ENCODE results near the gene POLDIP2.

Gene POLDIP2

DNA sequence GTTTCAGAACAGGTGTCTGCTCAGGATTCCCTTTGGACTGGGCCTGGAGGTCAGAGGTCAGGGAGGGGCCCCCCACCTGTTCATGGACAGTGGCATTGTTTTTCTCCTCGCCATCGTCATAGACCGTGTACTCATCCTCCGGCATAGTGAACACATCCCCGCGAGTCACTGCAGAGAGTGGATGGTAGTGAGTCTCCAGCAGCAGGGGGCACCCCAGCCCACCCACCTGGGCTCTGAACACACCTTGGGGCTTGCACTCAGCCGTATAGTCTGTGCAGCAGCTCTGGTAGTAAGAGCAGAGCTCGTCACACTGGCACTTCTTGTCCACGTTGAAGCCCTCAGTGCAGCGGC lies 12.3 kb upstream of the POLDIP2 start:
- DNase-seq (ENCODE audit: low spot score), result no peak
- TF ChIP-seq, protein P1, sequence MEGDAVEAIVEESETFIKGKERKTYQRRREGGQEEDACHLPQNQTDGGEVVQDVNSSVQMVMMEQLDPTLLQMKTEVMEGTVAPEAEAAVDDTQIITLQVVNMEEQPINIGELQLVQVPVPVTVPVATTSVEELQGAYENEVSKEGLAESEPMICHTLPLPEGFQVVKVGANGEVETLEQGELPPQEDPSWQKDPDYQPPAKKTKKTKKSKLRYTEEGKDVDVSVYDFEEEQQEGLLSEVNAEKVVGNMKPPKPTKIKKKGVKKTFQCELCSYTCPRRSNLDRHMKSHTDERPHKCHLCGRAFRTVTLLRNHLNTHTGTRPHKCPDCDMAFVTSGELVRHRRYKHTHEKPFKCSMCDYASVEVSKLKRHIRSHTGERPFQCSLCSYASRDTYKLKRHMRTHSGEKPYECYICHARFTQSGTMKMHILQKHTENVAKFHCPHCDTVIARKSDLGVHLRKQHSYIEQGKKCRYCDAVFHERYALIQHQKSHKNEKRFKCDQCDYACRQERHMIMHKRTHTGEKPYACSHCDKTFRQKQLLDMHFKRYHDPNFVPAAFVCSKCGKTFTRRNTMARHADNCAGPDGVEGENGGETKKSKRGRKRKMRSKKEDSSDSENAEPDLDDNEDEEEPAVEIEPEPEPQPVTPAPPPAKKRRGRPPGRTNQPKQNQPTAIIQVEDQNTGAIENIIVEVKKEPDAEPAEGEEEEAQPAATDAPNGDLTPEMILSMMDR (IDR thresholded peaks at IDR 0.05; ENCODE audit: extremely low read depth, missing control alignments), result no peak

DNA sequence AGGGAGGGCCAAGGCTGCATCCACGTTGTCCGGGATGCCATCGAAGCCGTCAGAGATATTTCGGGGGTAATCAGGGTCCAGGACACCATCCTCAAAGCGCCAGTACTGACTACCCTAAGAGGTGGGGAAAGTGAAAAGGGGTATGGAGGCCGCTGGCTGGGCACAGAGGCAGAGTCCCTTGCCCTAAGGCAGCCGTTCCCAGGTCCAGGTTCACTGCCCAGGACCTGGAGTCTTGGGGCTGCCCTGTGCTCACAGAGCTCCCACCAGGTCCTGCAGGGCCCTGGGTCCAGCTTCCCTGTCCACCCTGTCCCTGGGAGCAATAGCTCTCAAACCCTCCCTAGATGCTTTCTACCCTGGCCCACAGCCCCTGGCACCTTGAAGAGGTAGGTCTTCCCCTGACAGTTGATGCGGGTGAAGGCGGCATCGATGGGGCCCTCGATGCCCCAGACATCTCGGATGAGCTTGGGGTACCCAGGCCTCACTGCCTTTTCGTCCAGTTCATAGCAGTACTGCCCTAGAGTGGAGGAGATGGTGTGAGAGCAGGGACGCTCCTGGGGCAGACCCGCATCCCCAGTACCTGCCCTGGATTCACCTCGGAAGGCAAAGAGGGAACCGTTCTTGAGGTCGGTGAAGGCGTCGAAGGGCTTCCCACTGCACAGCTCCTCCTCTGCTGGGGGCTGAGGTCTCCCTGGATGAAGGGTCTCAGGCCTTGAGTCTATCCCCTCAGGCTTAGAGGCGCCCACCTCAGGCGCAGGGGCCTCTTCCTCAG lies 11.8 kb upstream of the POLDIP2 start:
- DNase-seq (ENCODE audit: low spot score), result no peak
- TF ChIP-seq, protein P1 (IDR thresholded peaks at IDR 0.05; ENCODE audit: extremely low read depth, missing control alignments), result no peak

DNA sequence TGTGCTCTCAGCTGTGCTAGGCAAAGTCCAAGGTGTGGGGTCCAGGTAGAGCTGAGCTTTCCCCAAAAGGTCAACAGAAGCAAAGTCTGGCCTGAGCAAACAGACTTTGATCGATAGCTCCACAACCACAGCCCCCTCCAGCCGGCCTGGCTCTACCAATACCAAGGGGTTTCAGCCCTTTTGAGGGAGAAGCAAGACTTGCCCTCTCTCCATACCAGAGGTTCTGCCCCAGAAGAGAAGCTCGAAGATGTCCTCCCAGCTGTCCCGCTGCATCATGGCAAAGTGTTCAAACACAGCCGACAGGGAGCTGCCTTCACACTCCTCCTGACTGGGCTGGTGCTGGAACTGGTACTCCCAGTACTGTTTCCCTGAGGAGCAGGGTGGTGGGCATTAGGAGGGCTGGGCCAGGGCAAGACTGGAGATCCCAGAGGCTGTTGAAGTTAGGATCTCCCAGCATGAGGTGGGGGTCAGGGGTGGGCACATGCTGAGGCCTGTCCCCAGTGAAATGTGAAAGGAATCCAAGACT lies 11.0 kb upstream of the POLDIP2 start:
- TF ChIP-seq, protein P1 (IDR thresholded peaks at IDR 0.05; ENCODE audit: extremely low read depth, missing control alignments), result no peak
- DNase-seq (ENCODE audit: low spot score), result no peak

DNA sequence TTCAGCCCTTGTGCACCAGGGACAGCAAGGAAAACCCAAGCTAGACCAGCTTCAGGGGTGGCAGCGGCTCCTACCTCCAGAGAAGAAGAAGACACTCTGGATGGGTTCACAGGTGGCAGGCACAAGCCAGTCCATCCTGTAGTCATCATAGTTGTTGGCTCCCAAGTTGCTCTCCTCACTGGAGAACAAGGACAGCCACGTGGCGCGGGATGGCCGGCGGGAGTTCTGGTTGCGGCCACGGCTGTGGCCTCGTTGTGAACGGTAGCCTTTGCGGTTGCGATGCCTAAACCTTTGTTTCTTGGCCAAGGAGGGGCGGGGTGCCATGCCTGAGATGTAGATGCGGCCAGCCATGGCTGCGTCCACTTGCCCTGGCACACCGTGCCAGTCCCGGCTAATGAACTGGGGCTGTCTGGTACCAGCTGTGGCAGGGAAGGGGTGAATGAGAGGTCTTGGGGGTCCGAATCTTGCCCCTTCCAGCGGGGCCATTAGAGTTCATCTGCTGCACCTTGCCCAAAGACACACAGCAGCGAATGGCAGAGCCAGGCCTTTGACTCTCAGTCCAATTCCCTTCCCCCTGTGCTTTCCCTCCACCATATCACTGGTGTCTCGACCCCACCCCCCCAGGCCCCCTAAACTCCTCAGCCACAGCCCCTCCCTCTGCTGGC lies 10.4 kb upstream of the POLDIP2 start:
- no peak for DNase-seq (ENCODE audit: low spot score)
- TF ChIP-seq, protein P1 (IDR thresholded peaks at IDR 0.05; ENCODE audit: extremely low read depth, missing control alignments), result no peak

DNA sequence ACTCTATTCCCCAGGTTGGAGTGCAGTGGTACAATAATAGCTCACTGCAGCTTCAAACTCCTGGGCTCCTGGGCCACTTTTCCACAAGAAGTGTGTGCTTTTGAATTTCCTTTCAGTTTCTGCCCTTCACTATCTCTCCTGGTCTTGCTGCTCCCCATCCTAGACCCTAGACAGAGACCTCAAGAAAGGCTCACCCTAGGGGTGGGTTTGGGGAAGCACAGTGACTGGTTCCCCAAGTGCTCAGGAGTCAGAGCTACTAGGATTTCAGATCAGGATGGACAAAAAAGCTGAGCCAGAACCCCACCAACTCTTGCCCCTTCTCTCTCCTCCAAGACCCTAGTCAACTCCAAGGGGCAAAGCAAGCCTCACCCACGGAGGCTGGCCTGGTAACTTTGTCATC lies 9.3 kb upstream of the POLDIP2 start:
- TF ChIP-seq, protein P1 (IDR thresholded peaks at IDR 0.05; ENCODE audit: extremely low read depth, missing control alignments), result no peak
- no peak for DNase-seq (ENCODE audit: low spot score)

DNA sequence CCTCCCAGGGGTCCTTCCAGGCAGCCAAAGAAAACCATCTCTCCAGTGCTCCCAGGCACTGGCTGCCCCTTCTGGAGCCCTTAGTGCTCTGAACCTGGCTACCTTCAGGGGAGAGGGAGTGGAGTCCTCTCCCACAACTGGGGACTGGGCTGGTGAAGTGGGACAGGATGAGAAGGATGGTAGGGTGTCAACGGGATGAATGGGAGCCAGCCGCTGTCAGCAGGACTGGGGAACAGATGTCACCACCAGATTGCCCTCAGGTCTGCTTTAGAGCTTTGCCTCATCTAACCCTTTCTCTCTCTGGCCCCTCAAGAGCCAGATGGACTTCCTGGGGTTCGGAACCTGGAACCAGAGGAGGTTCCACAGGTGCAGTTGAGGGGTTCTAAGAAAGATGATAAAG lies 8.2 kb upstream of the POLDIP2 start:
- TF ChIP-seq, protein P1 (IDR thresholded peaks at IDR 0.05; ENCODE audit: extremely low read depth, missing control alignments), result no peak
- DNase-seq (ENCODE audit: low spot score), result no peak

DNA sequence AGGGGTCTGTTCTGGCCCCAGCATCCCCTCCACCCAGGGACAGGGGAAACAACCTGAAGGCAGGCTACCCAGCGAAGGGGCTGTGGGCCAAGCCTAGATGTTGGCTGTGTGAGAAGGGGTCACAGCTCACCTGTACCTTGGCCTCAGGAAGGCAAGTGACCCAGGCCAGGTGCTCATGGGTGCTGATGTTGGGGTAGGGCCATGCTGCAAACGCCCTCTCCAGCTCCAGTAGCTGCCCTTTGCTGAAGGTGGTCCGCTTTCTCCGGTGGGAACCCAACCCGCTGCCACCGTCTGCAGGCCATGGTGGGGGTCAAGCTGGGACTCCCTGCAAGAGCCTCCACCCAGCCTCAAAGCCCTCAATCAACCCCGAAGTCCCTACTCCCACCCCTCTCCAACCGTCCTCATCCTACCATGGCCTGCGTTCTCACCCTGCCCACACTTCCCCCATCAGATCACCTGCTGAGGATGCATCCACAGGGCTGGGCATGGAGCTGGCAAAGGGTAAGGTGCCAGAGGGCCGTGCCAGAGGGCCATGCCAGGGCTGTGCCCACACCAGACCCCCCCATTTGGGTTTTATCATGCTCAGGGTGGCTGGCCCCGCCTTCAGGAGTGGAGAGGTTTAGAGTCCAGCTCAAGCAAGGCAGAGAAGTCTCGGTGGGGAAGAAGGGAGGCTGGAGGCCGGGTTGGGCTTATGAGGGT lies 7.5 kb upstream of the POLDIP2 start, which contains the start of gene SEBOX:
Gene SEBOX (minus strand): TSS at position 535 of the 699 bp plus-strand sequence. CDS start 48 bp downstream, at position 487.
- DNase-seq (ENCODE audit: low spot score), result no peak
- TF ChIP-seq, protein P1 (IDR thresholded peaks at IDR 0.05; ENCODE audit: extremely low read depth, missing control alignments), result no peak
